K562 (cell line): ENCODE results near the gene DCTD. TPM values are rescaled to one million over a fixed set of nuclear protein-coding genes. Genes with fewer than 3 reads are reported as not detected.
A peak's percentile ranks its signal among the peaks of the same experiment; 100 is the strongest.
"Not testable (repeated sequence)": the region's sequence is repeated elsewhere in the genome, so short reads cannot be mapped to it uniquely, and the experiment has no call there.

ENCODE experiments used
- ATAC-seq: fragments of 200-7000 bp; cut with Tn5 transposase; 3 replicates; pipeline ENCODE4 v1.9.1; 2020; ENCODE audit warnings: moderate library complexity
- BruUV-seq: library from RNA; stranded (reverse); fragments of 400-500 nt; replicated peaks from 2 replicates; lab custom pipeline; 2021; lab: Mats Ljungman, UMichigan
- CTCF ChIA-PET: fragments of 300-600 bp; formaldehyde crosslinking; extraction: SDS; loops from one replicate; lab custom pipeline; 2021; ENCODE audit warnings: low intra/inter-chr PET ratio; lab: Yijun Ruan, JAX
- POLR2A ChIA-PET: fragments of 300-600, 350-650 bp; sonication (Branson Sonifier 250); formaldehyde crosslinking; extraction: SDS; loops from one replicate; lab custom pipeline; 2021; ENCODE audit warnings: antibody characterized with exemption, inconsistent platforms; lab: Yijun Ruan, JAX
- DNase-seq, 4 experiments: peaks; one replicate each; pipeline versions ENCODE4 v3.0.0 to v3.0.0-alpha.2; 2011 to 2018; ENCODE audit warnings: low spot score in 3 of 4, mixed read lengths in 3 of 4; ENCODE audit errors: extremely low read depth in 1 of 4
- FAIRE-seq: peaks from 2 replicates; lab custom pipeline; 2011; peaks lifted over from hg19 to GRCh38; lab: Jason Lieb, UNC
- H2AFZ ChIP-seq: 2 replicates; pipeline ENCODE4 v1.6.0; 2011; ENCODE audit warnings: low read depth, low read length, control low read depth, inconsistent platforms
- H3K27ac ChIP-seq: fragments of 200-600 bp; 3 replicates; pipeline ENCODE4 v1.8.0; 2011; ENCODE audit warnings: low read depth, mild to moderate bottlenecking, control low read depth, inconsistent platforms, low read length, moderate library complexity, mixed read lengths; ENCODE audit errors: extremely low read depth
- H3K27me3 ChIP-seq, 2 experiments: fragments of 300-600 bp in 1 of 2; 2 replicates in 1 of 2; 3 replicates in 1 of 2; pipeline versions ENCODE4 v1.6.0 to v1.8.0; 2011; ENCODE audit warnings: inconsistent platforms in 2 of 2, low read length in 2 of 2, mild to moderate bottlenecking in 1 of 2, mixed read lengths in 1 of 2, moderate library complexity in 1 of 2; ENCODE audit not compliant: control insufficient read depth in 2 of 2, insufficient read depth in 2 of 2
- H3K36me3 ChIP-seq: fragments of 300-600 bp; 3 replicates; pipeline ENCODE4 v1.8.0; 2011; ENCODE audit warnings: mild to moderate bottlenecking, low read length, inconsistent platforms; ENCODE audit not compliant: control insufficient read depth, insufficient read depth
- H3K4me1 ChIP-seq, 2 experiments: fragments of 200-600 bp in 1 of 2; replicated peaks in 1 of 2; 2 replicates in 1 of 2; 3 replicates in 1 of 2; pipeline versions ENCODE4 v1.5.1 to v1.8.0; 2011; ENCODE audit warnings: inconsistent platforms in 2 of 2, low read length in 2 of 2, mild to moderate bottlenecking in 1 of 2, mixed read lengths in 1 of 2, moderate library complexity in 1 of 2; ENCODE audit not compliant: control insufficient read depth in 2 of 2, insufficient read depth in 2 of 2
- H3K4me2 ChIP-seq: 2 replicates; pipeline ENCODE4 v1.6.1; 2011; ENCODE audit warnings: low read length, control low read depth, inconsistent platforms, mixed read lengths; ENCODE audit not compliant: insufficient read depth
- H3K4me3 ChIP-seq: fragments of 200-600 bp; sonication (generic), shearing (Covaris generic); 2 replicates; pipeline ENCODE4 v1.5.1; 2016; ENCODE audit warnings: control low read depth, inconsistent platforms
- H3K79me2 ChIP-seq: fragments of 200-600 bp; 3 replicates; pipeline ENCODE4 v1.8.0; 2011; ENCODE audit warnings: low read length, inconsistent platforms; ENCODE audit not compliant: control insufficient read depth, insufficient read depth
- H3K9ac ChIP-seq, 2 experiments: 2 replicates each; pipeline versions ENCODE4 v1.6.0 to v1.6.1; 2011; ENCODE audit warnings: low read depth in 2 of 2, low read length in 2 of 2, control low read depth in 1 of 2, inconsistent platforms in 1 of 2, mild to moderate bottlenecking in 1 of 2, mixed read lengths in 1 of 2; ENCODE audit not compliant: insufficient read depth in 1 of 2
- H3K9me1 ChIP-seq: one replicate; pipeline ENCODE4 v1.6.0; 2011; ENCODE audit warnings: inconsistent platforms, mild to moderate bottlenecking, low read length, moderate library complexity; ENCODE audit not compliant: control insufficient read depth, insufficient read depth
- H3K9me3 ChIP-seq: replicated peaks from 2 replicates; pipeline ENCODE4 v1.5.1; 2011; ENCODE audit warnings: low read depth, low read length, inconsistent platforms; ENCODE audit not compliant: control insufficient read depth, insufficient read depth
- H4K20me1 ChIP-seq: replicated peaks from 2 replicates; pipeline ENCODE4 v1.6.1; 2011; ENCODE audit warnings: low read length, inconsistent platforms, mixed read lengths; ENCODE audit not compliant: control insufficient read depth, insufficient read depth
- ARHGAP35 ChIP-seq: fragments of 450-650 bp; IDR thresholded peaks from 2 replicates; pipeline ENCODE4 v1.6.1; 2018; ENCODE audit not compliant: partially characterized antibody
- EP300 ChIP-seq: IDR thresholded peaks from 2 replicates; pipeline ENCODE4 v1.6.1; 2012; ENCODE audit warnings: low read length, improper control_type of control experiment
- EP400 ChIP-seq: fragments of 450-650 bp; IDR thresholded peaks from 2 replicates; pipeline ENCODE4 v1.6.1; 2017; ENCODE audit warnings: antibody characterized with exemption, mild to moderate bottlenecking, moderate library complexity
- ETV6 ChIP-seq, 3 experiments: fragments of 150-350 bp in 1 of 3; sonication (generic) in 1 of 3; formaldehyde crosslinking in 1 of 3; IDR thresholded peaks; 2 replicates each; pipeline versions ENCODE4 v1.6.1 to v1.8.0; 2014 to 2022; ENCODE audit warnings: borderline replicate concordance in 2 of 3, low read depth in 2 of 3, antibody characterized with exemption in 1 of 3, low read length in 1 of 3, mild to moderate bottlenecking in 1 of 3, missing genetic modification reagents in 1 of 3
- FIP1L1 ChIP-seq: fragments of 200-400 bp; formaldehyde crosslinking; IDR thresholded peaks from 2 replicates; pipeline ENCODE4 v1.6.1; 2018; ENCODE audit warnings: mild to moderate bottlenecking, low read depth, low read length; ENCODE audit not compliant: poor library complexity, severe bottlenecking
- GATAD2A ChIP-seq: fragments of 450-650 bp; IDR thresholded peaks from 2 replicates; pipeline ENCODE4 v1.6.1; 2017
- GTF2A2 ChIP-seq: IDR thresholded peaks from 2 replicates; pipeline ENCODE4 v1.6.1; 2016; ENCODE audit warnings: mild to moderate bottlenecking, missing genetic modification characterization, missing compliant biosample characterization
- HEY1 ChIP-seq: fragments of 250-450 bp; sonication (Bioruptor Pico); IDR thresholded peaks from 2 replicates; pipeline ENCODE4 v1.5.0; 2020; ENCODE audit warnings: mild to moderate bottlenecking, moderate library complexity, borderline replicate concordance
- KAT8 ChIP-seq: fragments of 450-650 bp; IDR thresholded peaks from 2 replicates; pipeline ENCODE4 v1.6.1; 2016; ENCODE audit warnings: low read depth, mild to moderate bottlenecking
- MAX ChIP-seq: sonication (generic); formaldehyde crosslinking; IDR thresholded peaks from 2 replicates; pipeline ENCODE4 v1.9.0; 2022; ENCODE audit warnings: mild to moderate bottlenecking, missing genetic modification reagents
- NCOA2 ChIP-seq, 2 experiments: fragments of 450-650 bp; IDR thresholded peaks; 2 replicates each; pipeline ENCODE4 v1.6.1; 2018; ENCODE audit warnings: mild to moderate bottlenecking in 2 of 2, moderate library complexity in 1 of 2; ENCODE audit not compliant: partially characterized antibody in 2 of 2
- SAFB2 ChIP-seq: fragments of 200-400 bp; formaldehyde crosslinking; IDR thresholded peaks from 2 replicates; pipeline ENCODE4 v1.6.1; 2018; ENCODE audit warnings: borderline replicate concordance, low read length, low read depth, moderate library complexity; ENCODE audit not compliant: severe bottlenecking
- SAP30 ChIP-seq: fragments of 200-600 bp; sonication (generic); IDR thresholded peaks from 2 replicates; pipeline ENCODE4 v1.6.1; 2012; ENCODE audit warnings: borderline replicate concordance, low read depth, mild to moderate bottlenecking, moderate library complexity, low read length, control low read depth, inconsistent platforms; ENCODE audit not compliant: insufficient read depth, poor library complexity, severe bottlenecking
- SIN3A ChIP-seq, 2 experiments: fragments of 150-350 bp in 1 of 2; IDR thresholded peaks; 2 replicates each; pipeline ENCODE4 v1.6.1; 2011 to 2016; ENCODE audit warnings: borderline replicate concordance in 2 of 2, low read depth in 2 of 2, low read length in 2 of 2, mild to moderate bottlenecking in 2 of 2, moderate library complexity in 2 of 2; ENCODE audit not compliant: control insufficient read depth in 1 of 2
- TAF15 ChIP-seq: fragments of 200-400 bp; formaldehyde crosslinking; IDR thresholded peaks from 2 replicates; pipeline ENCODE4 v1.6.1; 2017; ENCODE audit warnings: mild to moderate bottlenecking, low read depth, low read length, moderate library complexity
- ZBTB8A ChIP-seq: fragments of 450-650 bp; IDR thresholded peaks from 2 replicates; pipeline ENCODE4 v1.6.1; 2018; ENCODE audit warnings: mild to moderate bottlenecking, moderate library complexity; ENCODE audit not compliant: partially characterized antibody
- ZNF121 ChIP-seq: sonication (generic); formaldehyde crosslinking; conservative IDR thresholded peaks from 2 replicates; pipeline ENCODE4 v1.8.0; 2022; ENCODE audit warnings: missing genetic modification reagents
- WGBS: fragments of 100-300 bp; shearing (Covaris generic); methylation state at CpG from one replicate; pipeline ENCODE4 v1.1.6; 2016; ENCODE audit warnings: low coverage, mixed read lengths; ENCODE audit not compliant: insufficient coverage; ENCODE audit errors: missing lambda C conversion rate; 5-methylcytosine and 5-hydroxymethylcytosine counted together
- in situ Hi-C: fragments of 300-500 bp; cut with MboI; formaldehyde crosslinking; loops from 4 replicates; pipeline ENCODE4 v1.15.0; 2018; ENCODE audit warnings: inconsistent platforms, mixed read lengths
- intact Hi-C: fragments of 100-400 bp; cut with micrococcal nuclease; formaldehyde crosslinking; loops from 2 replicates; pipeline ENCODE4 v1.14.2; 2022
- polyA plus RNA-seq, 8 experiments: library from polyadenylated mRNA; depleted of rRNA in 4 of 8; stranded (reverse) in 5 of 8; unstranded in 3 of 8; fragments of >200 nt; fragmentation: Nextera tagmentation in 2 of 8; fragmentation: Illumina TruSeq in 1 of 8; extraction: Ambion mirVana in 2 of 8; extraction: Trizol in 1 of 8; gene quantifications; 2 replicates each; pipeline versions ENCODE4 v1.2.1 to v1.2.3, GENCODE V29; 2011 to 2014; ENCODE audit warnings: inconsistent platforms in 1 of 8, missing spikeins in 1 of 8
- total RNA-seq, 7 experiments: library from RNA; depleted of rRNA in 6 of 7; stranded (reverse); fragments of >200 nt in 6 of 7; fragmentation: Illumina TruSeq in 2 of 7; extraction: Trizol in 2 of 7; gene quantifications; 2 replicates each; pipeline versions ENCODE4 v1.2.1 to v1.2.3, GENCODE V29; 2011 to 2021; ENCODE audit warnings: low replicate concordance in 1 of 7

DCTD gene
- total and polyA plus RNA-seq, 9 of the 15 experiments (the other 6 are each of a cell fraction or from before 2014, with no cell fraction given): 38.7 to 114 (median 76.5) TPM

GRCh38 chr4:182900021-182900420 lies 17.2 kb downstream of the DCTD start:
- peaks cover 88% of the 10 kb centered on the region; the same call in 2 of the 3 replicates for H3K36me3 ChIP-seq
- not testable (repeated sequence) for FAIRE-seq

DNA sequence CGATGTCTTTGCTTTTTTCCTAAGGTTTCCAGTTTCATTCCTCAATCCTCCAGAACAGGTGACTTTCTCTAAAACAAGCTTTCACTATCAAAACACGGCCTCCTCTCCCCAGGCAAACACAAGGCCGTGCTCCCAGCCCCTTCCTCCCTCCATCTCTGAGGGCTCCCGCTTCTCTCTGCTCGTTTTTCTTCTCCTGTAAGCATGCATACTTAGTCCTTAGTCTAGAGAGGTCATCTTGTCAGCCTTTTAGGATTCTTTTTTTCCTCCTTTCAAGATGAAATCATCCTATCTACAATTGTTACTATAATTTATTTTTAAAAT lies 18.7 kb downstream of the DCTD start:
- CTCF ChIA-PET: no interaction called here
- intact Hi-C loops (no loop called here), in situ Hi-C loops (no loop called here)
- FAIRE-seq (no peak), DNase-seq (no peak), ATAC-seq (no peak)
- 77% methylated on average over 5 of the region's 5 CpGs for WGBS
- H4K20me1 ChIP-seq: no peaks in the 10 kb centered on the region
- H3K27ac ChIP-seq: no peak overlapping the region
- H3K9me3 ChIP-seq: no peaks in the 10 kb centered on the region
- H2AFZ ChIP-seq: no peak overlapping the region
- BruUV-seq: no TSS peak
- no peak overlapping the region for H3K9ac ChIP-seq
- H3K4me2 ChIP-seq: no peak overlapping the region
- H3K79me2 ChIP-seq: no peaks in the 10 kb centered on the region
- POLR2A ChIA-PET: interaction anchor here (0.6 kb wide), 1 partner anchor 247 kb away, joined by 3 read pairs; no protein-coding TSS in a partner anchor
- H3K9me1 ChIP-seq: no peaks in the 10 kb centered on the region
- no peaks in the 10 kb centered on the region for H3K27me3 ChIP-seq
- peaks cover 88% of the 10 kb centered on the region; the same call in 2 of the 3 replicates for H3K36me3 ChIP-seq
- H3K4me1 ChIP-seq: no peaks in the 10 kb centered on the region
- no peak overlapping the region for H3K4me3 ChIP-seq
- TF ChIP-seq SAP30: no peak
- TF ChIP-seq EP300: no peak
- TF ChIP-seq SIN3A (IDR thresholded peaks at IDR 0.05; ENCODE audit: borderline replicate concordance in 2 of 2, control insufficient read depth in 1 of 2, low read depth in 2 of 2, low read length in 2 of 2): no peak
- no peak for TF ChIP-seq GATAD2A
- no peak for TF ChIP-seq ETV6 (IDR thresholded peaks at IDR 0.05; ENCODE audit: borderline replicate concordance in 1 of 2, low read depth in 2 of 2, low read length in 1 of 2)
- TF ChIP-seq ETV6 (CRISPR knock-in tag; IDR thresholded peaks at IDR 0.05; ENCODE audit: borderline replicate concordance): no peak
- TF ChIP-seq GTF2A2 (tag): no peak
- no peak for TF ChIP-seq MAX
- TF ChIP-seq KAT8: no peak
- TF ChIP-seq TAF15: no peak
- TF ChIP-seq EP400: no peak
- TF ChIP-seq NCOA2 (IDR thresholded peaks at IDR 0.05; ENCODE audit: partially characterized antibody in 2 of 2): no peak
- no peak for TF ChIP-seq ARHGAP35
- TF ChIP-seq FIP1L1: no peak
- no peak for TF ChIP-seq HEY1 (CRISPR knock-in tag)
- TF ChIP-seq SAFB2: no peak
- TF ChIP-seq ZBTB8A: no peak

More at GRCh38 chr4:182900021-182900420, 17.2 kb downstream of the DCTD start:
- BruUV-seq, CTCF ChIA-PET, DNase-seq, H3K9me3 ChIP-seq, H3K79me2 ChIP-seq, H3K27me3 ChIP-seq, H3K9me1 ChIP-seq, intact Hi-C loops, POLR2A ChIA-PET, H2AFZ ChIP-seq, H3K9ac ChIP-seq, H3K27ac ChIP-seq, H3K4me3 ChIP-seq, in situ Hi-C loops, H3K4me2 ChIP-seq, H3K4me1 ChIP-seq, ATAC-seq, H4K20me1 ChIP-seq: not testable (repeated sequence)
- WGBS: 92% methylated on average over 2 of the region's 2 CpGs
- peak; percentile 37; the same call in 1 of the 2 replicates for TF ChIP-seq ZNF121
